ENCODE results near the gene CLCN4. TPM values are rescaled to one million over a fixed set of nuclear protein-coding genes. Genes with fewer than 3 reads are reported as not detected.

CLCN4 gene
- total RNA-seq, 8 experiments from 2014 or later = 1.6 to 28.2 (median 21.0) TPM

DNA sequence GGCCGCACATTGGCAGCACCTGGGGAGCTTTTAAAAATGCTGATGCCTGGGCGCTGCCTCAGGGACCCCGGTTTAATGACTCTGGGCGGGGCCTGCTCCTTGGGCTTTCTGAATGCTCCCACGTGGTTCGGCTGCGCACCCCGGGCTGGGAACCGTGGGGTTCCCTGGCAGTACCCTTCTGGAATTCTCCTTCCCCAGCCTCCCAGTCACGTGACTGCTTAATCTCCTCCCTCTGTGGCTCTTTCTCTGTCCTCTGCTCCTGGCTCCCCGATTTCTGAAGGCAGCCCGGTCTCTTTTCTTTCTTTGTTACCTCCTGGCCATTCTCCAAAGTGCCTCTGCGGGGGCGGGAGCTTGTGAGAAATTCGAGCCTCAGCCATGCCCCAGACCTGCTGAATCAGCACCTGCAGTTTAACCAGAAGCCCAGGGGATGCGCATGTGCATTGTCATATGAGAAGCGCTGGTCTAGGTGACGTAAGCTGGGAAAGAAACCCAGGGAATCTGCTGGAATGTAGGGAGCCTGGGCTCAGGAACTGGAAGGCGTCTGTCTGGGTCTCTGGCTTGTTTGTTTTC lies 16.6 kb downstream of the CLCN4 start:
- 0 to 83% (median 10%) methylated on average over 1 to 6 of the region's 19 CpGs; no CpG with 5 or more reads in 5 of the 10 experiments for WGBS, 10 experiments
- in situ Hi-C loops (cut with MboI; ENCODE audit: low pct_unique_long_range_greater_than_20kb in 2 of 9, low sequenced_read_pairs in 9 of 9, unreplicated experiment in 9 of 9) = no loop called here
- peak; percentile 48 to 96 (median 76) for ATAC-seq (replicated peaks in 6 of 8)

DNA sequence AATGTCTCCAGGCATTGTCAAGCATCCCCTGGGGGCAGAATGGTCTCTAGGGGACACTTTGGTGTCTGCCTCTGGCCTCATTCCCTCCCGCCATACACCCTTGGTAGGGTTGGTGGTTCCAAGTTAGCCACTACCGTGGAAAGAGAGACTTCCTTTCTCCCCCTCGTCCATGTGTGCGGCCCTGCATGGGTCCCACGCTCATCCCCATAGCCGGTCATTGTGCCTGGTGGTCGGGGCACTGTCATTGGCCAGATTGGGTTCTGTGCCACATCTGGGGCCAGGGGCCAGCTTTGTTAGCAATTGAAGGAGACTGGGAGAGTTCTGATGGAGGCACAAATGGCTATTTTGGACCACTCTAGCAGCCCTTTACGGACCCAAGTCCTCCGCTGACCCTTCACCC lies 17.3 kb downstream of the CLCN4 start:
- in situ Hi-C loops (cut with MboI; ENCODE audit: low pct_unique_long_range_greater_than_20kb in 2 of 9, low sequenced_read_pairs in 9 of 9, unreplicated experiment in 9 of 9) = no loop called here
- Histone ChIP-seq H3K4me1 (replicated peaks in 1 of 2) (peaks cover 21 to 23% of the 10 kb centered on the region in 2 donors), H3K27ac (no peak overlapping the region), H3K4me3 (no peak overlapping the region)
- ATAC-seq (replicated peaks in 6 of 8) = no peak
- WGBS, 10 experiments = 50 to 92% methylated on average over 1 to 6 of the region's 9 CpGs; no CpG with 5 or more reads in 8 of the 10 experiments

More for the DNA sequence above, 16.6 kb downstream of the CLCN4 start:
- Histone ChIP-seq H3K27ac (peak overlapping the region in 1 of 2 donors; percentile 29), H3K4me1 (replicated peaks in 1 of 2) (peaks cover 21 to 23% of the 10 kb centered on the region in 2 donors), H3K4me3 (peak overlapping the region in 1 of 5 donors; percentile 8)

DNA sequence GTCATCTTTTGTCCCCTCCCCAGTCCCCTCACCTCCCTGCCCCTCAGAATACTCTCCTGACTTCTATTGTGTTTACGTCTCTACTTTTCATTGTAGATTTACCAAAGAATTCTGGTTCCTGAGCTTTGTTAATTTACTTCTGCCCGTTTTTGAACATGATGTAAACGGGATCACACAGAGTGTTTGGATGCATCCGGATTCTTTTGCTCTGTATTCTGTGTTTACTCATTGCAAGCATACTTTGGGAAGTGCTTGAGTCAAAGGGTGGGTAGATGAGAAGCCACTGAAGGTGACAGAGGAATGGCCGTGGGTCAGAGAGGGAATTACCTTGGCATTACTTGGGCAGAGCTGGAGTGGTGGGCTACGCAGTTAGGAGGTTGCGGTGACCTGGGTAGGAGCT lies 18.0 kb downstream of the CLCN4 start:
- Histone ChIP-seq H3K4me3 (no peak overlapping the region), H3K27ac (no peak overlapping the region), H3K4me1 (replicated peaks in 1 of 2) (peaks cover 21 to 23% of the 10 kb centered on the region in 2 donors)
- ATAC-seq (replicated peaks in 6 of 8) = no peak
- WGBS, 10 experiments = 33 to 100% (median 90%) methylated on average over 1 to 5 of the region's 7 CpGs; no CpG with 5 or more reads in 7 of the 10 experiments
- in situ Hi-C loops (cut with MboI; ENCODE audit: low pct_unique_long_range_greater_than_20kb in 2 of 9, low sequenced_read_pairs in 9 of 9, unreplicated experiment in 9 of 9) = loop anchor here in 7 of 9 experiments (25.0 kb wide), 5 partner anchors 137 to 962 kb away; partner anchors contain the start of genes HCCS (in 3 of the 7) and MID1 (in 3 of the 7)

DNA sequence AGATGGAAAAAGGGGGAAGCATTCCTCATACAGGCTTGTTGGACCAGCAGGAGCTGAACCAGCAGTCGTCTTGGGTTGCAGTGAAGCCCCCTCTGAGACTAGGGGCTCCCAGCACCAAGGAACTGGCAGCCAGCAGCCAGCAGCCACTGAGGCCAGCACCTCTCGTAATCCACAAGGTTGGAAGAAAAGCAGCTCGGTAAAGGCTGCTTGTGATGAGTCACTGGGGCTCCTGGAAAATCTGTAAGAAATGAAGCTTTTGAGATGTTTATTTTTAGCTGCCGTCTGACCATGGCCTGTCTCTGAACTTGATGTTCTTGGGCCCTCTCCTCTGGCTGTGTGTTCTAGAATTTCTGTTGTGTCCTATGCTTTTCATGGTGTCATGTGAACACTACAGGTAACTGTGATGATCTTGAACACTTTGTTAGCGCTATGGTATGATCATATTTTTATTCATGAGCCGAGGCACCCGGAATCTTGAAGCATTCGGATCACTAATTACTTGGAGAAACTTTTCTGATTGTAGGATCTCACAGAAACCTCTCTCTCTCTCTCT lies 18.6 kb downstream of the CLCN4 start:
- Histone ChIP-seq H3K4me3 (no peak overlapping the region), H3K27ac (no peak overlapping the region), H3K4me1 (replicated peaks in 1 of 2) (peaks cover 21 to 23% of the 10 kb centered on the region in 2 donors)
- in situ Hi-C loops (cut with MboI; ENCODE audit: low pct_unique_long_range_greater_than_20kb in 2 of 9, low sequenced_read_pairs in 9 of 9, unreplicated experiment in 9 of 9) = loop anchor here in 7 of 9 experiments (25.0 kb wide), 5 partner anchors 137 to 962 kb away; partner anchors contain the start of genes HCCS (in 3 of the 7) and MID1 (in 3 of the 7)
- ATAC-seq (replicated peaks in 6 of 8) = peak in 3 of 8 experiments; percentile 11 to 26 (median 21)
- 20 to 86% (median 50%) methylated on average over 1 to 2 of the region's 8 CpGs; no CpG with 5 or more reads in 7 of the 10 experiments for WGBS, 10 experiments

DNA sequence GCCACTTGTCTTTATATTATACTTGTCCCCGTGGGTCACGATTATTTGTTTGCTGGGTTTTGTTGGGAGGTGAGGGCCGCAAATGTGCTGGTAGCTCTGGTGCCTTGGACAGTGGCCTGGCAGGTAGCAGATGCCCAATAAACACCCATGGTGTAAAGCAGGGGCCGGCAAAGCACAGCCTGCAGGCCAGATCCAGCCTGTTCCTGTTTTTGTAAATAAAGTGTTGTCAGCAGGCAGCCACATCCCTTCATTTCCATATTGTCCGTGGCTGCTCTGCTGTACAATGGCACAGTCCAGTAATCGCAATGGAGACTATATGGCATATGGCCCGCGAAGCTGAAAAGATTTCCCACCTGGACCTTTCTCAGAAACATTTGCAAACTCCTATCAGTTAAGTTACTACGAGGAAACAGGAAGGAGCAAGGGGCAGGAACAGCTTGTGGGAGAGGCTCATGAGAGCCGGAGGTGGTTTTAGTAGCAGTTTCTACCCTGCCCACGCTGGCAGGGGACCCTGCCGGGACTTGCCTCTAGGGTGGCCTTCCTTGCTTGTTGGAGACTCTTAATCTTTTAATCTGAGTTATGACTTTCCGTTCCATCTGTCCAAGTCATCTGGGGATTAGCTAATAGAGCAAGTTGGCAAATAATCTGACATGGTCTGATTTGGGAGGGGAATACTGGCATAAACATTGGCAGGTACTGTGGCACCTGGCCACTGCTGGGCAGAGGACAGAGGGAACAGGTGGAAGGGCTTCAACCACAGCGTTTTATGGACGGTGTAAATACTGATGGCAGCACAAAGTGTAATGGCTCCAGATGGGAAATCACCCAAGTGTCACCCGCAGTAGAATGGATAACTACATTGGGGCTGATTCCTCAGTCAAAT lies 19.6 kb downstream of the CLCN4 start:
- no peak overlapping the region for H3K4me3 ChIP-seq
- H3K4me1 ChIP-seq (replicated peaks in 1 of 2) = peaks cover 21 to 23% of the 10 kb centered on the region in 2 donors
- in situ Hi-C loops (cut with MboI; ENCODE audit: low pct_unique_long_range_greater_than_20kb in 2 of 9, low sequenced_read_pairs in 9 of 9, unreplicated experiment in 9 of 9) = loop anchor here in 7 of 9 experiments (25.0 kb wide), 5 partner anchors 136 to 961 kb away; partner anchors contain the start of genes HCCS (in 3 of the 7) and MID1 (in 3 of the 7)
- ATAC-seq (replicated peaks in 6 of 8) = peak in 3 of 8 experiments; percentile 37 to 59 (median 53)
- 17 to 90% (median 82%) methylated on average over 1 to 14 of the region's 16 CpGs; no CpG with 5 or more reads in 7 of the 10 experiments for WGBS, 10 experiments
- no peak overlapping the region for H3K27ac ChIP-seq

DNA sequence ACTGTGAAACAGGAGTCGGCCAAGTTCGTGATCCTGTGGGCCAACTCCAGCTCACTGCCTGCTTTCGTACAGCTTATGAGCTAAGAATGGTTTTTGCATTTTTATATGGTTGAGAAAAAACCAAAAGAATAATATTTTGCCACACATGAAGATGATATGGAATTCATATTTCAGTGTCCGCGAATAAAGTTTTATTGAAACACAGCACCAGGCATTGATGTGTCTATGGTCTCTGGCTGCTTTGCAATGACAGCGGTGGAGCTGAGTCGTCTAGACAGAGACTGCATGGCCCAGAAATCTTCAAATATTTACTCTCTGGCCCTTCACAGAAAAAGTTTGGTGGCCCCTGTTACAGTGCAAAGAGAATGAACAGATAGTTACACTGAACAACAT lies 20.2 kb downstream of the CLCN4 start:
- Histone ChIP-seq H3K4me3 (no peak overlapping the region), H3K4me1 (replicated peaks in 1 of 2) (peaks cover 21 to 23% of the 10 kb centered on the region in 2 donors), H3K27ac (no peak overlapping the region)
- 91 to 100% (median 93%) methylated on average over 1 to 7 of the region's 7 CpGs; no CpG with 5 or more reads in 6 of the 10 experiments for WGBS, 10 experiments
- ATAC-seq (replicated peaks in 6 of 8) = no peak
- in situ Hi-C loops (cut with MboI; ENCODE audit: low pct_unique_long_range_greater_than_20kb in 2 of 9, low sequenced_read_pairs in 9 of 9, unreplicated experiment in 9 of 9) = loop anchor here in 7 of 9 experiments (25.0 kb wide), 5 partner anchors 135 to 960 kb away; partner anchors contain the start of genes HCCS (in 3 of the 7) and MID1 (in 3 of the 7)

DNA sequence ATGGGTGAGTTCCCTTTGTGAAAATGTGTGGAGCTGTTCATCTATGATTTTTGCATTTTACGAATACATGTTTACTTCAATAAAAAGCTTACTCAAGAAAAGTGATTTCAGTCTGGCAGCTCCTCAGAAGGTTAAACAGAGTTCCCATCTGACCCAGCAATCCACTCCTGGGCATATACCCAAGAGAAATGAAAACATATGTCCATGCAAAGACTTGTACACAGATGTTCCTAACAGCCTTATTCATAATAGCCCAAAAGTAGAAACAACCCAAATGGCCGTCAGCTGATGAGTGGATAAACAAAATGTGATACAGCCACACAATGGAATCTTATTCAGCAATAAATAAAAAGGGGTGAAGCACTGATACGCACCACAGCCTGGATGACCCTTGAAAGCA lies 20.8 kb downstream of the CLCN4 start:
- Histone ChIP-seq H3K4me3 (no peak overlapping the region), H3K4me1 (replicated peaks in 1 of 2) (peaks cover 18 to 20% of the 10 kb centered on the region in 2 donors), H3K27ac (no peak overlapping the region)
- WGBS, 10 experiments = 20 to 100% (median 91%) methylated on average over 1 to 3 of the region's 3 CpGs; no CpG with 5 or more reads in 7 of the 10 experiments
- in situ Hi-C loops (cut with MboI; ENCODE audit: low pct_unique_long_range_greater_than_20kb in 2 of 9, low sequenced_read_pairs in 9 of 9, unreplicated experiment in 9 of 9) = loop anchor here in 7 of 9 experiments (25.0 kb wide), 5 partner anchors 135 to 960 kb away; partner anchors contain the start of genes HCCS (in 3 of the 7) and MID1 (in 3 of the 7)
- peak in 2 of 8 experiments; percentile 31 to 68 for ATAC-seq (replicated peaks in 6 of 8)

DNA sequence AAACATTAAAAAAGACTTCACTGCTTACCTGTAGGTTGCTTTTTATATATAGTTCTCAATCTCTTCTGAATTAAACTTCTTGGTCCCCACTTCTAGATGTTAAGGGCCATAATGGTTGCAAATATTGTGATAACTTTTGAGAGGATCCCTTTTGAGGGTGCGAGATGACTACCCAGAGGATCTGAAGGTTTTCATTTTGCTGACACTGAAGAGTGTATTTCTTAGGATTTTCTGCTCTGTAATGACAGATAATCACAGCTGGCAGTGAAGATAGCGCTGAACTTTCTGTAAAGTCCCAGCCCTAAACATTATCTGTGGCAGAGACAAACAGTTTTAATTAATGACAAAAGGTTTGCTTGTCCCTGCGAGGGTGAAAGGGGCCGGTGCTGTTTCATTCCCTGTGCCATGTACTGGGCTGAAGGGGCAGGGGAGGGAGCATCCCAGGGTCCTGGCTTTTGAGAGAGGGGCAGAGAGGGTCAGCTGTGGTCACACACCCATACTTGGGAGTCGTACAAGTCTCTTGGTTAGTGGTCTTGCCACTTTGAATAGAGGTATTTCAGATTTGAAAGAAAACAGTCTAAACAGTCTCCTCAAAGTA lies 22.2 kb downstream of the CLCN4 start:
- Histone ChIP-seq H3K4me3 (no peak overlapping the region), H3K4me1 (replicated peaks in 1 of 2) (peaks cover 9 to 14% of the 10 kb centered on the region in 2 donors), H3K27ac (no peak overlapping the region)
- no peak for ATAC-seq (replicated peaks in 6 of 8)
- WGBS, 10 experiments = 53 to 100% (median 91%) methylated on average over 1 to 4 of the region's 5 CpGs; no CpG with 5 or more reads in 5 of the 10 experiments
- in situ Hi-C loops (cut with MboI; ENCODE audit: low pct_unique_long_range_greater_than_20kb in 2 of 9, low sequenced_read_pairs in 9 of 9, unreplicated experiment in 9 of 9) = loop anchor here in 7 of 9 experiments (25.0 kb wide), 5 partner anchors 133 to 958 kb away; partner anchors contain the start of genes HCCS (in 3 of the 7) and MID1 (in 3 of the 7)

DNA sequence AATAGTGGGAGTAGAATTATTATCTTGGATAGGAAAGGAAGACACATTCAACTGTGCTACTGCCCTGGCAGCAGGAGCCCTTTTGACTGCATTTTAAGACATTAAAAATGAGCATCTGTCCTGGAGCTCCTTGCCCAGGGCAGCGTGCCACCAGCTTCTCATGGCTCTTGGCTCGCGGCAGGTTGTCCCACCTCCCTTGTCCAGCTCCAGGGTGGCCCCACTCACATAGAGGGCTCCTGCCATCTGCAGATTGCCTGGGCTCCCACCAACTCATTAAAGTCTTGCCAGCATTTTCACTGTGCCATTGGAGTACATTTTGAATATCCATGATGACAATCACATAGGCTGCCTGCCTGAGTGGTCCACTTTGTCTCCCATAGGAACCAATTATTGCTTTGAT lies 27.0 kb downstream of the CLCN4 start:
- in situ Hi-C loops (cut with MboI; ENCODE audit: low pct_unique_long_range_greater_than_20kb in 2 of 9, low sequenced_read_pairs in 9 of 9, unreplicated experiment in 9 of 9) = loop anchor here in 7 of 9 experiments (25.0 kb wide), 5 partner anchors 129 to 954 kb away; partner anchors contain the start of genes HCCS (in 3 of the 7) and MID1 (in 3 of the 7)
- WGBS, 10 experiments = 100% methylated on average over 3 of the region's 3 CpGs; no CpG with 5 or more reads in 9 of the 10 experiments
- Histone ChIP-seq H3K4me3 (no peak overlapping the region), H3K27ac (no peak overlapping the region), H3K4me1 (replicated peaks in 1 of 2) (peaks cover 0 to 14% of the 10 kb centered on the region in 2 donors)
- no peak for ATAC-seq (replicated peaks in 6 of 8)

DNA sequence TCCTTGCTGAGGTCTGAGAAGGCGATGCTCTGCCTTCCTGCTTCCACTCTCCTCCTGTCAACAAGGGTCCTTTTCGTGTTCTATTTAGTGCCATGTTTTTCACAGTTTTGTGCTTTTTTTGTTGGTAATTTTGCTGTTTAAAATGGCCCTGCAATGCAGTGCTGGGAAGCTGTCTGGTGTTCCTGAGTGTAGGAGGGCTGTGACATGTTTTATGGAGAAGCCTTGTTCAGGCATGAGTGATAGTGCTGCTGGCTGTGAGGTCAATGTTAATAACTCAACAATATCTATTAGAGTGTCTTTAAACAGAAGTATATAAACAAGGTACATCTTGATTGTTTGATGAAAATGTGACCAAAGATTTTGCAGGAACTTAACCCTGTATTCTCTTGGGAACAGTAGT lies 27.6 kb downstream of the CLCN4 start:
- 50 to 100% (median 70%) methylated on average over 1 to 2 of the region's 2 CpGs; no CpG with 5 or more reads in 6 of the 10 experiments for WGBS, 10 experiments
- Histone ChIP-seq H3K27ac (no peak overlapping the region), H3K4me1 (replicated peaks in 1 of 2) (peaks cover 0 to 14% of the 10 kb centered on the region in 2 donors), H3K4me3 (no peak overlapping the region)
- in situ Hi-C loops (cut with MboI; ENCODE audit: low pct_unique_long_range_greater_than_20kb in 2 of 9, low sequenced_read_pairs in 9 of 9, unreplicated experiment in 9 of 9) = loop anchor here in 7 of 9 experiments (25.0 kb wide), 5 partner anchors 128 to 953 kb away; partner anchors contain the start of genes HCCS (in 3 of the 7) and MID1 (in 3 of the 7)
- ATAC-seq (replicated peaks in 6 of 8) = peak in 4 of 8 experiments; percentile 31 to 58 (median 52)

DNA sequence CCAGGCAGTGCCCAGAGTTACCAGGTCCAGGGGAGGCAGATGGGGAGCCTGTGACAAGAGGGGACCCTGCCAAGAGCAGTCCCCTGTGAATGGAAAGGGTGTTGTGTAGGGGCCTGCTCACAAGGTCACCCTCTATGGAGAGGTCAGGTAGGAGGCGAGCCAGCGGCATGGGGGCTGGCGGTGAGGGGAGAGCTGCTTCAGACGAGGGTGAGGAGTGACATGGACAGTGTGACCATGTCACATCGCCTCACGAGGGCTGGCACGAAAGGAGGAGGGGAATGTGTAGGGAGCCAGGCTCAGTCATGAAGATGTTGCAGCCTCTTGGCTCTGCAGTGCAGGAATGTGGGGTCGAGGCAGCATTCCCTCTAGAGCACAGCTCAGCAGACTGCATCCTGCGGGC lies 29.6 kb downstream of the CLCN4 start:
- no peak for ATAC-seq (replicated peaks in 6 of 8)
- Histone ChIP-seq H3K4me1 (replicated peaks in 1 of 2) (peaks cover 0 to 23% of the 10 kb centered on the region in 2 donors), H3K4me3 (no peak overlapping the region), H3K27ac (no peak overlapping the region)
- in situ Hi-C loops (cut with MboI; ENCODE audit: low pct_unique_long_range_greater_than_20kb in 2 of 9, low sequenced_read_pairs in 9 of 9, unreplicated experiment in 9 of 9) = loop anchor here in 7 of 9 experiments (25.0 kb wide), 5 partner anchors 126 to 951 kb away; partner anchors contain the start of genes HCCS (in 3 of the 7) and MID1 (in 3 of the 7)
- WGBS, 10 experiments = 68% methylated on average over 2 of the region's 9 CpGs; no CpG with 5 or more reads in 9 of the 10 experiments

Data from motor neuron (in vitro differentiated cells).